HT-29 (cell line): ENCODE results near the gene SPCS2. TPM values are rescaled to one million over a fixed set of nuclear protein-coding genes. Genes with fewer than 3 reads are reported as not detected.
"Not testable (repeated sequence)": the region's sequence is repeated elsewhere in the genome, so short reads cannot be mapped to it uniquely, and the experiment has no call there.

Source experiments
- DNase-seq: peaks from one replicate; pipeline ENCODE4 v3.0.0-alpha.2; 2015; ENCODE audit warnings: low spot score
- small RNA-seq: library from RNA; depleted of rRNA; stranded (forward); fragments of <200 nt; gene quantifications from one replicate; pipeline ENCODE3, GENCODE V24; 2014
- total RNA-seq: library from RNA; depleted of rRNA; stranded (reverse); fragments of >200 nt; shearing (Covaris generic); gene quantifications from 2 replicates; pipeline ENCODE4 v1.2.3, GENCODE V29; 2014; rRNA removed

SPCS2 gene
- total RNA-seq, 1 experiment from 2014 or later: 57.1 TPM

GRCh38 chr11:75001686-75002085 is 52.6 kb downstream of the SPCS2 start:
- no peak for DNase-seq

- no peak for DNase-seq
Measured at GRCh38 chr11:75002516-75002915, 53.5 kb downstream of the SPCS2 start.

- DNase-seq: no peak
Measured at GRCh38 chr11:75004215-75004614, 55.1 kb downstream of the SPCS2 start.

- DNase-seq: no peak
Measured at GRCh38 chr11:75011357-75011756, 62.3 kb downstream of the SPCS2 start.

GRCh38 chr11:75011872-75012271 is 62.8 kb downstream of the SPCS2 start:
- no peak for DNase-seq

- no peak for DNase-seq
Measured at GRCh38 chr11:75013051-75013450, 64.0 kb downstream of the SPCS2 start.

GRCh38 chr11:75014129-75014528 is 65.1 kb downstream of the SPCS2 start:
- no peak for DNase-seq

- DNase-seq: not testable (repeated sequence)
Measured at GRCh38 chr11:75019200-75019599, 70.1 kb downstream of the SPCS2 start.

GRCh38 chr11:75020328-75020727 is 71.3 kb downstream of the SPCS2 start:
- not testable (repeated sequence) for DNase-seq

- no peak for DNase-seq
Measured at GRCh38 chr11:75022296-75022695, 73.2 kb downstream of the SPCS2 start.

GRCh38 chr11:75022759-75023396 is 73.8 kb downstream of the SPCS2 start:
- DNase-seq: peak; percentile 92

- DNase-seq: no peak
Measured at GRCh38 chr11:75023446-75024067, 74.5 kb downstream of the SPCS2 start.

- no peak for DNase-seq
Measured at GRCh38 chr11:75024068-75024449, 75.0 kb downstream of the SPCS2 start.

- no peak for DNase-seq
Measured at GRCh38 chr11:75024764-75025211, 75.7 kb downstream of the SPCS2 start.

GRCh38 chr11:75025561-75025960 is 76.5 kb downstream of the SPCS2 start:
- no peak for DNase-seq

- DNase-seq: no peak
Measured at GRCh38 chr11:75028321-75028720, 79.3 kb downstream of the SPCS2 start.

Small RNA genes lying within 50 kb of the gene (small RNA-seq; reads per million reads assigned to genes)
- gene RNU6-216P: not detected

Other genes with a start within 250 kb of the SPCS2 start
- gene CHRDL2, start 217.8 kb upstream of the SPCS2 start, total RNA-seq: not detected in 2 replicates
- 8.1 and 8.2 TPM in 2 replicates for gene RNF169, start 200.4 kb upstream of the SPCS2 start, total RNA-seq
- gene XRRA1, start 175 bp upstream of the SPCS2 start, total RNA-seq: 3.8 and 8.9 TPM in 2 replicates
- 33.9 and 43.5 TPM in 2 replicates for gene NEU3, start 39.7 kb downstream of the SPCS2 start, total RNA-seq
- not detected in 2 replicates for gene OR2AT4, start 147.6 kb downstream of the SPCS2 start, total RNA-seq
- 0.55 and 1.9 TPM in 2 replicates for gene SLCO2B1, start 201.8 kb downstream of the SPCS2 start, total RNA-seq